ENCODE data around the gene CNTN4. TPM values are rescaled to one million over a fixed set of nuclear protein-coding genes. Genes with fewer than 3 reads are reported as not detected.

The CNTN4 gene
- total RNA-seq, 1 donor from 2014 or later, result 16.5 TPM

DNA sequence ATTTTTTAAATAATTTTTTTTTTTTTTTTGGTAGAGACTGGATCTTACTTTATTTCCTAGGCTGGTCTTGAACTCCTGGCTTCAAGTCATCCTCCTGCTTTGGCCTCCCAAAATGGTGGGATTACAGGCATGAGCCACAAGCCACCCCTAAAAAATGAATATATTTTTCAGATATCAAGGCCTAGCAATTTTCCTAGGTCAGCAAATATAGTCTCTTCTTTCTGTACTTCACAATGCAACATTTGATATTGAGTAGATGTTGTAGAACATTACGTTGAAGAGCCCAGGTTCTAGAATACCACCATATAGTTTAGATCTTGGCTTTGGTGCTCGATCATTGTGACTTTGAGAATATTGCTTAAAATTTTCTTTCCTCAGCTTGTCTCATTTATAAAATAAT is 437.9 kb downstream of the CNTN4 start:
- Histone ChIP-seq H3K4me3 (ENCODE audit: low read depth, low read length) (no peak overlapping the region), H3K36me3 (ENCODE audit: control insufficient read depth, insufficient read depth, low read length) (no peaks in the 10 kb centered on the region), H3K27me3 (ENCODE audit: control insufficient read depth, insufficient read depth, low read length) (no peaks in the 10 kb centered on the region)
- TF ChIP-seq, protein P1, sequence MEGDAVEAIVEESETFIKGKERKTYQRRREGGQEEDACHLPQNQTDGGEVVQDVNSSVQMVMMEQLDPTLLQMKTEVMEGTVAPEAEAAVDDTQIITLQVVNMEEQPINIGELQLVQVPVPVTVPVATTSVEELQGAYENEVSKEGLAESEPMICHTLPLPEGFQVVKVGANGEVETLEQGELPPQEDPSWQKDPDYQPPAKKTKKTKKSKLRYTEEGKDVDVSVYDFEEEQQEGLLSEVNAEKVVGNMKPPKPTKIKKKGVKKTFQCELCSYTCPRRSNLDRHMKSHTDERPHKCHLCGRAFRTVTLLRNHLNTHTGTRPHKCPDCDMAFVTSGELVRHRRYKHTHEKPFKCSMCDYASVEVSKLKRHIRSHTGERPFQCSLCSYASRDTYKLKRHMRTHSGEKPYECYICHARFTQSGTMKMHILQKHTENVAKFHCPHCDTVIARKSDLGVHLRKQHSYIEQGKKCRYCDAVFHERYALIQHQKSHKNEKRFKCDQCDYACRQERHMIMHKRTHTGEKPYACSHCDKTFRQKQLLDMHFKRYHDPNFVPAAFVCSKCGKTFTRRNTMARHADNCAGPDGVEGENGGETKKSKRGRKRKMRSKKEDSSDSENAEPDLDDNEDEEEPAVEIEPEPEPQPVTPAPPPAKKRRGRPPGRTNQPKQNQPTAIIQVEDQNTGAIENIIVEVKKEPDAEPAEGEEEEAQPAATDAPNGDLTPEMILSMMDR (IDR thresholded peaks at IDR 0.05; ENCODE audit: insufficient read depth, low read length, poor library complexity, severe bottlenecking), result no peak
- DNase-seq (ENCODE audit: low read depth), result no peak

DNA sequence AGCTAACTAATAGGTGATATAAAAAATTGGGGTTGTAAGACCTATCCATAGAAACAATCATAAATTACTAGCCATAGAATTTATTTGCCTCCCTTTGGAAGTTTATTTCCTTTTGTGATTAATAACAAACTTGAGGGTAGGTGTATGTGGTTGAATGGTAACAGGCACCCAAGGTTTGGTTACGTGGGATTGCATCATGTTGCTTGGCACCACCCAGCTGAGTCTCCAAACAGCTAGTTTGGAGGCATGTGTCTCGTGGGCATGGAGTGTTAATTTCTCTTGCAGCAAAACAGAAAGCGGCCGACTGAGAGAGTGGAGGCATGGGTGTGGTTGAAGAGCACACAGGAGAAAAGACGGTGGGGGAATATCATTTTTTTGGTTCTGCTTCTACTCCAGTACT is 441.4 kb downstream of the CNTN4 start:
- TF ChIP-seq, protein P1 (IDR thresholded peaks at IDR 0.05; ENCODE audit: insufficient read depth, low read length, poor library complexity, severe bottlenecking), result no peak
- no peak overlapping the region for H3K4me3 ChIP-seq (ENCODE audit: low read depth, low read length)
- no peaks in the 10 kb centered on the region for H3K27me3 ChIP-seq (ENCODE audit: control insufficient read depth, insufficient read depth, low read length)
- no peak for DNase-seq (ENCODE audit: low read depth)
- H3K36me3 ChIP-seq (ENCODE audit: control insufficient read depth, insufficient read depth, low read length), result no peaks in the 10 kb centered on the region

GRCh38 chr3:2543247-2543646 is 444.6 kb downstream of the CNTN4 start:
- TF ChIP-seq, protein P1 (IDR thresholded peaks at IDR 0.05; ENCODE audit: insufficient read depth, low read length, poor library complexity, severe bottlenecking), result no peak
- Histone ChIP-seq H3K36me3 (ENCODE audit: control insufficient read depth, insufficient read depth, low read length) (no peaks in the 10 kb centered on the region), H3K4me3 (ENCODE audit: low read depth, low read length) (no peak overlapping the region)

GRCh38 chr3:2544212-2544611 is 445.5 kb downstream of the CNTN4 start:
- no peak overlapping the region for H3K4me3 ChIP-seq (ENCODE audit: low read depth, low read length)
- TF ChIP-seq, protein P1 (IDR thresholded peaks at IDR 0.05; ENCODE audit: insufficient read depth, low read length, poor library complexity, severe bottlenecking), result no peak
- DNase-seq (ENCODE audit: low read depth), result no peak
- no peaks in the 10 kb centered on the region for H3K27me3 ChIP-seq (ENCODE audit: control insufficient read depth, insufficient read depth, low read length)
- H3K36me3 ChIP-seq (ENCODE audit: control insufficient read depth, insufficient read depth, low read length), result no peaks in the 10 kb centered on the region

More at GRCh38 chr3:2543247-2543646, 444.6 kb downstream of the CNTN4 start:
- DNase-seq (ENCODE audit: low read depth), result no peak
- no peaks in the 10 kb centered on the region for H3K27me3 ChIP-seq (ENCODE audit: control insufficient read depth, insufficient read depth, low read length)

- H3K4me3 ChIP-seq (ENCODE audit: low read depth, low read length), result no peak overlapping the region
- no peak for DNase-seq (ENCODE audit: low read depth)
- TF ChIP-seq, protein P1 (IDR thresholded peaks at IDR 0.05; ENCODE audit: insufficient read depth, low read length, poor library complexity, severe bottlenecking), result no peak
- H3K36me3 ChIP-seq (ENCODE audit: control insufficient read depth, insufficient read depth, low read length), result no peaks in the 10 kb centered on the region
- no peaks in the 10 kb centered on the region for H3K27me3 ChIP-seq (ENCODE audit: control insufficient read depth, insufficient read depth, low read length)
These were observed 446.1 kb downstream of the CNTN4 start for GRCh38 chr3:2544718-2545117.

DNA sequence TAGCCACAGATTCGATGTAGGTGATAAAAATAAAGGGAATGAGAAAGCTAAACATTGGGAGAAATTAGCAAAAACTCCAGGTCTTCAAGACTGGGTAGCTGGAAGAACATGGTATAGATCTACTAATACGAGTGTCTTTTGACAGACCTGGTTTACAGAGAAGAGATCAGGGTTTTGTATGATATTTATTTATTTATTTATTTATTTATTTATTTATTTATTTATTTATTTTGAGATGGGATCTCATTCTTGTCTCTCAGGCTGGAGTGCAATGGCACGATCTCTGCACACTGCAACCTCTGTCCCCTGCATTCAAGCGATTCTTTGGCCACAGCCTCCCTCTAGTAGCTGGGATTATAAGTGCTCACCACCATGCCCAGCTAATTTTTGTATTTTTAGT is 448.4 kb downstream of the CNTN4 start:
- H3K36me3 ChIP-seq (ENCODE audit: control insufficient read depth, insufficient read depth, low read length), result no peaks in the 10 kb centered on the region
- H3K27me3 ChIP-seq (ENCODE audit: control insufficient read depth, insufficient read depth, low read length), result no peaks in the 10 kb centered on the region
- no peak overlapping the region for H3K4me3 ChIP-seq (ENCODE audit: low read depth, low read length)
- TF ChIP-seq, protein P1 (IDR thresholded peaks at IDR 0.05; ENCODE audit: insufficient read depth, low read length, poor library complexity, severe bottlenecking), result no peak
- no peak for DNase-seq (ENCODE audit: low read depth)

All from kidney epithelial cell (primary cell).